Upper lobe of left lung (tissue), 6 donors: ENCODE data around the gene SERPINA1. TPM values are rescaled to one million over a fixed set of nuclear protein-coding genes. Genes with fewer than 3 reads are reported as not detected.

ENCODE experiments used
- ATAC-seq, 2 donors: fragments of 200-7000 bp; cut with Tn5 transposase; one replicate each; pipeline ENCODE4 v1.9.1; 2022; ENCODE audit warnings: mild to moderate bottlenecking in 2 of 2, moderate library complexity in 2 of 2; ENCODE audit not compliant: low FRiP score in 2 of 2
- DNase-seq, 2 donors: peaks; one replicate each; pipeline ENCODE4 v3.0.0-alpha.2; 2019 to 2020
- H3K27ac ChIP-seq, 4 donors: fragments of 200-600 bp; sonication (generic); one replicate each; pipeline ENCODE4 v1.5.1; 2016 to 2019
- H3K27me3 ChIP-seq, 4 donors: fragments of 200-600 bp; sonication (generic); one replicate each; pipeline ENCODE4 v1.5.1; 2017 to 2019
- H3K36me3 ChIP-seq, 4 donors: fragments of 200-600 bp; sonication (generic); one replicate each; pipeline ENCODE4 v1.5.1; 2016 to 2019
- H3K4me1 ChIP-seq, 4 donors: fragments of 200-600 bp; sonication (generic); one replicate each; pipeline ENCODE4 v1.5.1; 2018 to 2019
- H3K4me3 ChIP-seq, 4 donors: fragments of 200-600 bp; sonication (generic); one replicate each; pipeline ENCODE4 v1.5.1; 2017 to 2019; ENCODE audit warnings: mild to moderate bottlenecking in 2 of 4, moderate library complexity in 1 of 4
- H3K9me3 ChIP-seq, 4 donors: fragments of 200-600 bp; sonication (generic); one replicate each; pipeline ENCODE4 v1.5.1; 2018 to 2019
- EP300 ChIP-seq, 4 donors: sonication (generic); formaldehyde crosslinking; IDR thresholded peaks; one replicate each; pipeline ENCODE4 v1.5.1; 2017; ENCODE audit warnings: antibody characterized with exemption in 4 of 4, control low read depth in 2 of 4
- POLR2A ChIP-seq, 4 donors: fragments of 450-650 bp; IDR thresholded peaks; one replicate each; pipeline ENCODE4 v1.5.1; 2016 to 2017; ENCODE audit warnings: antibody characterized with exemption in 4 of 4, mild to moderate bottlenecking in 2 of 4
- POLR2AphosphoS5 ChIP-seq, 2 donors: sonication (generic); formaldehyde crosslinking; IDR thresholded peaks; one replicate each; pipeline ENCODE4 v1.5.1; 2017; ENCODE audit warnings: antibody characterized with exemption in 2 of 2
- WGBS, 2 donors: methylation state at CpG; one replicate each; pipeline ENCODE4 v1.1.5; 2017 to 2018; 5-methylcytosine and 5-hydroxymethylcytosine counted together
- total RNA-seq, 6 donors: library from RNA; depleted of rRNA in 4 of 6; stranded (reverse); fragments of >200 nt in 4 of 6; gene quantifications; one replicate each; pipeline versions ENCODE4 v1.1.0 to v1.2.1, GENCODE V29; 2016 to 2021
- TF ChIP-seq, protein P1 (sequence below), 6 experiments: fragments of 450-650 bp in 4 of 6; fragments of 200-600 bp in 2 of 6; sonication (generic) in 2 of 6; IDR thresholded peaks; one replicate each; pipeline ENCODE4 v1.5.1; 2016 to 2019; ENCODE audit warnings: antibody characterized with exemption in 6 of 6
- donor health status: DM: no; HTN: no; CAD: no; lungs with moderate emphysema.
- donor health status: DM: no; HTN: yes; CAD: no; lungs with severe emphysema.

Gene SERPINA1
- total RNA-seq, 6 donors from 2014 or later, result 205 to 1,050 (median 637) TPM

- ATAC-seq (no peak), DNase-seq (no peak)
- H3K9me3 ChIP-seq, result no peaks in the 10 kb centered on the region
- peaks cover 0 to 35% (median 22%) of the 10 kb centered on the region in 4 donors for H3K4me1 ChIP-seq
- H3K27me3 ChIP-seq, result no peaks in the 10 kb centered on the region
- no peak overlapping the region for H3K4me3 ChIP-seq
- TF ChIP-seq POLR2AphosphoS5 (IDR thresholded peaks at IDR 0.05) (no peak), EP300 (IDR thresholded peaks at IDR 0.05) (no peak), POLR2A (IDR thresholded peaks at IDR 0.05) (no peak)
- 70 to 77% methylated on average over 5 of the region's 5 CpGs for WGBS, 2 donors
- H3K27ac ChIP-seq, result peak overlapping the region in 2 of 4 donors; percentile 24 to 64
- H3K36me3 ChIP-seq, result no peaks in the 10 kb centered on the region
Measured at GRCh38 chr14:94398536-94398935, 10.1 kb upstream of the SERPINA1 start.

DNA sequence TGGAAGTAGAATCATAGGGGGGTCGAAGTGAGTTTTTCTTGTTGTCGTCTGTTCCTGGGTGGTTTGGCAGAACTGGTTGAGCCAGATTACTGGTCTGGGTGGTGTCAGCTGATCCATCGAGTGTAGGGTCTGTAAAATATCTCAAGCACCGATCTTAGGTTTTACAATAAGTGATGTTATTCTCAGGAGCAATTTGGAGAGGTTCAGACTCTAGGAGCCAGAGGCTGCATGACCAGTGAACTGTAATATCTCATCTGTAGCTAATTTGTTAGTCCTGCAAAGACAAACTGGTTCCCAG is 9.7 kb upstream of the SERPINA1 start:
- Histone ChIP-seq H3K36me3 (no peaks in the 10 kb centered on the region), H3K27ac (peak overlapping the region in 2 of 4 donors; percentile 24 to 64), H3K4me1 (peaks cover 0 to 39% (median 25%) of the 10 kb centered on the region in 4 donors), H3K4me3 (no peak overlapping the region), H3K9me3 (no peaks in the 10 kb centered on the region), H3K27me3 (no peaks in the 10 kb centered on the region)
- WGBS, 2 donors, result 18 to 27% methylated on average over 4 of the region's 4 CpGs
- ATAC-seq (no peak), DNase-seq (peak in 1 of 2 donors; percentile 62)
- TF ChIP-seq, protein P1, sequence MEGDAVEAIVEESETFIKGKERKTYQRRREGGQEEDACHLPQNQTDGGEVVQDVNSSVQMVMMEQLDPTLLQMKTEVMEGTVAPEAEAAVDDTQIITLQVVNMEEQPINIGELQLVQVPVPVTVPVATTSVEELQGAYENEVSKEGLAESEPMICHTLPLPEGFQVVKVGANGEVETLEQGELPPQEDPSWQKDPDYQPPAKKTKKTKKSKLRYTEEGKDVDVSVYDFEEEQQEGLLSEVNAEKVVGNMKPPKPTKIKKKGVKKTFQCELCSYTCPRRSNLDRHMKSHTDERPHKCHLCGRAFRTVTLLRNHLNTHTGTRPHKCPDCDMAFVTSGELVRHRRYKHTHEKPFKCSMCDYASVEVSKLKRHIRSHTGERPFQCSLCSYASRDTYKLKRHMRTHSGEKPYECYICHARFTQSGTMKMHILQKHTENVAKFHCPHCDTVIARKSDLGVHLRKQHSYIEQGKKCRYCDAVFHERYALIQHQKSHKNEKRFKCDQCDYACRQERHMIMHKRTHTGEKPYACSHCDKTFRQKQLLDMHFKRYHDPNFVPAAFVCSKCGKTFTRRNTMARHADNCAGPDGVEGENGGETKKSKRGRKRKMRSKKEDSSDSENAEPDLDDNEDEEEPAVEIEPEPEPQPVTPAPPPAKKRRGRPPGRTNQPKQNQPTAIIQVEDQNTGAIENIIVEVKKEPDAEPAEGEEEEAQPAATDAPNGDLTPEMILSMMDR (IDR thresholded peaks at IDR 0.05), result no peak
- TF ChIP-seq POLR2AphosphoS5 (IDR thresholded peaks at IDR 0.05) (no peak), POLR2A (IDR thresholded peaks at IDR 0.05) (no peak), EP300 (IDR thresholded peaks at IDR 0.05) (peak in 1 of 4 donors; percentile 2)

DNA sequence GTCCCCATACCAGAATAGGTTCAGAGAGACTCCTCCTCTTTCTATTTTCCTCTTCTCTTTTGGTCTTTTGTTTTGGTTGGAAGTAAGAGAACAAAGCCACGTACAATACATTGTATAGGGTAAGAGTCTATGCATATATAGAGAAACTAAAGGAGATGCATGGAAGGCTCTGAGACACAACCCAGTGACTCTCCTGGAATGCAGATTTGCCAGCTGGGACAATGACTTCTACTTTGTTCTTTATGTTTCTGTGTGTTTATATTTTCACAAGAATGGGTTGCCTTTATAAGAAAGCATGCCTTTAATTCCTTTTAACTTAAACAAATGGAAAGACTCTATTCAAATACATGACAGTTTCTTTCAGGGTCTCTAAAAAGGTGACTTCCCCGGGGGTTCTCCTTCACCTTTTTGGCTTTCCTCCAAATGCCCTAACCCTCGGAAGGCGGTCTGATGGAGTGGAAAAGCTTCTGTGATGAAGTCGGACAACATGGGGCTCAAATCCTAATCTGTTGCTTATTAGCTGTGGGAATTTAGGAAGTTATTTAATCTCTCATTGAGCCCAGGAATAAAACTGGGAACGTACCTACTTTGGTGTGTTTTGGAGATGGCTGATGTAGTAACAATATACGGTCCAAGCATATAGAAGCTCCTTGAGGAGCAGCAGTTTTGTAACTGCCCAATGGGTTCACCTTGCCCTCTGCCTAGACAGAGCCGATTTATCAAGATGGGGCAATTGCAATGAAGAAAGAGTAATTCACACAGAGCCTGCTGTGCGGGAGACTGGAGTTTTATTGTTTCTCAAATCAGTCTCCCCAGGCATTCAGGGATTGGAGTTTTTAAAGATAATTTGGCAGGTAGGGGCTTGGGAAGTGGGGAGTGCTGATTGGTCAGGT is 9.1 kb upstream of the SERPINA1 start:
- Histone ChIP-seq H3K27me3 (no peaks in the 10 kb centered on the region), H3K4me1 (peaks cover 0 to 44% (median 28%) of the 10 kb centered on the region in 4 donors), H3K27ac (peak overlapping the region in 2 of 4 donors; percentile 24 to 64), H3K9me3 (no peaks in the 10 kb centered on the region), H3K36me3 (no peaks in the 10 kb centered on the region), H3K4me3 (no peak overlapping the region)
- ATAC-seq (no peak), DNase-seq (no peak)
- WGBS, 2 donors, result 39 to 54% methylated on average over 9 of the region's 9 CpGs
- TF ChIP-seq, protein P1 (IDR thresholded peaks at IDR 0.05), result no peak
- TF ChIP-seq EP300 (IDR thresholded peaks at IDR 0.05) (no peak), POLR2A (IDR thresholded peaks at IDR 0.05) (no peak), POLR2AphosphoS5 (IDR thresholded peaks at IDR 0.05) (no peak)

- TF ChIP-seq, protein P1 (IDR thresholded peaks at IDR 0.05), result no peak
- TF ChIP-seq POLR2A (IDR thresholded peaks at IDR 0.05) (no peak), EP300 (IDR thresholded peaks at IDR 0.05) (no peak), POLR2AphosphoS5 (IDR thresholded peaks at IDR 0.05) (no peak)
- no peak for DNase-seq
- Histone ChIP-seq H3K4me1 (peaks cover 0 to 52% (median 35%) of the 10 kb centered on the region in 4 donors), H3K9me3 (no peaks in the 10 kb centered on the region), H3K27ac (peak overlapping the region in 3 of 4 donors; percentile 32 to 90 (median 72)), H3K27me3 (no peaks in the 10 kb centered on the region), H3K36me3 (no peaks in the 10 kb centered on the region), H3K4me3 (no peak overlapping the region)
- no peak for ATAC-seq
Measured at GRCh38 chr14:94396628-94397225, 8.3 kb upstream of the SERPINA1 start.

GRCh38 chr14:94395888-94396574 is 7.6 kb upstream of the SERPINA1 start:
- 49 to 51% methylated on average over 3 to 5 of the region's 5 CpGs for WGBS, 2 donors
- ATAC-seq, result no peak
- H3K4me1 ChIP-seq, result peaks cover 0 to 59% (median 40%) of the 10 kb centered on the region in 4 donors

More at GRCh38 chr14:94395888-94396574, 7.6 kb upstream of the SERPINA1 start:
- Histone ChIP-seq H3K27ac (peak overlapping the region in 3 of 4 donors; percentile 32 to 90 (median 72)), H3K4me3 (no peak overlapping the region), H3K27me3 (no peaks in the 10 kb centered on the region), H3K9me3 (no peaks in the 10 kb centered on the region), H3K36me3 (no peaks in the 10 kb centered on the region)
- DNase-seq, result peak in 1 of 2 donors; percentile 65
- TF ChIP-seq POLR2A (IDR thresholded peaks at IDR 0.05) (no peak), EP300 (IDR thresholded peaks at IDR 0.05) (no peak), POLR2AphosphoS5 (IDR thresholded peaks at IDR 0.05) (no peak)
- TF ChIP-seq, protein P1 (IDR thresholded peaks at IDR 0.05), result no peak
